Neuron (in vitro differentiated cells): ENCODE data around the gene AQP12B.

Experiments used
- H2AFZ ChIP-seq: one replicate; pipeline ENCODE4 v1.6.1; 2013; ENCODE audit warnings: low read depth, mild to moderate bottlenecking, inconsistent platforms, low read length, moderate library complexity
- H3K27me3 ChIP-seq: one replicate; pipeline ENCODE4 v1.6.1; 2013; ENCODE audit warnings: low read length; ENCODE audit not compliant: insufficient read depth
- H3K36me3 ChIP-seq: one replicate; pipeline ENCODE4 v1.6.1; 2013; ENCODE audit warnings: low read length; ENCODE audit not compliant: insufficient read depth
- H3K4me1 ChIP-seq: one replicate; pipeline ENCODE4 v1.6.1; 2013; ENCODE audit warnings: low read length; ENCODE audit not compliant: insufficient read depth
- H3K4me3 ChIP-seq: 2 replicates; pipeline ENCODE4 v1.5.1; 2013; ENCODE audit warnings: mild to moderate bottlenecking, low read length, moderate library complexity
- H3K9me3 ChIP-seq: one replicate; pipeline ENCODE4 v1.6.1; 2013; ENCODE audit warnings: low read length

The AQP12B gene

GRCh38 chr2:240713928-240714746 is 31.5 kb upstream of the AQP12B start:
- H3K36me3 ChIP-seq: peaks cover 20% of the 10 kb centered on the region
- H3K27me3 ChIP-seq: no peaks in the 10 kb centered on the region

GRCh38 chr2:240713071-240713927 is 30.6 kb upstream of the AQP12B start:
- Histone ChIP-seq H3K4me1 (no peaks in the 10 kb centered on the region), H3K27me3 (no peaks in the 10 kb centered on the region), H3K9me3 (peaks cover 3% of the 10 kb centered on the region), H2AFZ (no peak overlapping the region), H3K4me3 (no peak overlapping the region), H3K36me3 (peaks cover 16% of the 10 kb centered on the region)

More at GRCh38 chr2:240713928-240714746, 31.5 kb upstream of the AQP12B start:
- no peak overlapping the region for H2AFZ ChIP-seq
- H3K9me3 ChIP-seq: peaks cover 3% of the 10 kb centered on the region
- no peak overlapping the region for H3K4me3 ChIP-seq
- H3K4me1 ChIP-seq: no peaks in the 10 kb centered on the region

- Histone ChIP-seq H3K9me3 (peaks cover 3% of the 10 kb centered on the region), H3K4me1 (no peaks in the 10 kb centered on the region), H2AFZ (no peak overlapping the region), H3K36me3 (peaks cover 5% of the 10 kb centered on the region), H3K27me3 (peaks cover 5% of the 10 kb centered on the region), H3K4me3 (no peak overlapping the region)
Measured at GRCh38 chr2:240712121-240712520, 29.4 kb upstream of the AQP12B start.

GRCh38 chr2:240711701-240712100 is 29.0 kb upstream of the AQP12B start:
- no peak overlapping the region for H2AFZ ChIP-seq
- H3K9me3 ChIP-seq: peaks cover 3% of the 10 kb centered on the region
- peaks cover 2% of the 10 kb centered on the region for H3K36me3 ChIP-seq
- H3K27me3 ChIP-seq: peaks cover 8% of the 10 kb centered on the region
- H3K4me3 ChIP-seq: no peak overlapping the region
- no peaks in the 10 kb centered on the region for H3K4me1 ChIP-seq

GRCh38 chr2:240711296-240711695 is 28.6 kb upstream of the AQP12B start:
- Histone ChIP-seq H3K4me1 (no peaks in the 10 kb centered on the region), H3K36me3 (no peaks in the 10 kb centered on the region), H3K27me3 (peaks cover 10% of the 10 kb centered on the region), H3K4me3 (no peak overlapping the region), H2AFZ (no peak overlapping the region), H3K9me3 (peaks cover 3% of the 10 kb centered on the region)

GRCh38 chr2:240708457-240708856 is 25.8 kb upstream of the AQP12B start:
- Histone ChIP-seq H3K36me3 (no peaks in the 10 kb centered on the region), H3K4me3 (no peak overlapping the region), H3K27me3 (peaks cover 12% of the 10 kb centered on the region), H3K9me3 (peaks cover 3% of the 10 kb centered on the region), H3K4me1 (no peaks in the 10 kb centered on the region), H2AFZ (no peak overlapping the region)

GRCh38 chr2:240707821-240708220 is 25.1 kb upstream of the AQP12B start:
- Histone ChIP-seq H3K4me1 (no peaks in the 10 kb centered on the region), H2AFZ (no peak overlapping the region), H3K27me3 (peaks cover 12% of the 10 kb centered on the region), H3K36me3 (no peaks in the 10 kb centered on the region), H3K9me3 (peaks cover 3% of the 10 kb centered on the region), H3K4me3 (no peak overlapping the region)

- Histone ChIP-seq H3K4me1 (no peaks in the 10 kb centered on the region), H2AFZ (no peak overlapping the region), H3K4me3 (no peak overlapping the region), H3K9me3 (peaks cover 3% of the 10 kb centered on the region), H3K27me3 (peaks cover 12% of the 10 kb centered on the region), H3K36me3 (no peaks in the 10 kb centered on the region)
Measured at GRCh38 chr2:240707043-240707756, 24.5 kb upstream of the AQP12B start.

GRCh38 chr2:240705204-240705791 is 22.6 kb upstream of the AQP12B start:
- Histone ChIP-seq H3K4me1 (no peaks in the 10 kb centered on the region), H3K4me3 (no peak overlapping the region), H3K27me3 (peaks cover 12% of the 10 kb centered on the region), H2AFZ (no peak overlapping the region), H3K9me3 (peaks cover 3% of the 10 kb centered on the region), H3K36me3 (no peaks in the 10 kb centered on the region)

- peaks cover 12% of the 10 kb centered on the region for H3K27me3 ChIP-seq
- no peaks in the 10 kb centered on the region for H3K36me3 ChIP-seq
- H3K4me3 ChIP-seq: no peak overlapping the region
- no peak overlapping the region for H2AFZ ChIP-seq
- peaks cover under 1% of the 10 kb centered on the region for H3K9me3 ChIP-seq
- H3K4me1 ChIP-seq: no peaks in the 10 kb centered on the region
Measured at GRCh38 chr2:240704651-240705050, 22.0 kb upstream of the AQP12B start.

- Histone ChIP-seq H3K27me3 (peaks cover 12% of the 10 kb centered on the region), H3K4me1 (no peaks in the 10 kb centered on the region), H3K4me3 (no peak overlapping the region), H3K36me3 (no peaks in the 10 kb centered on the region), H3K9me3 (no peaks in the 10 kb centered on the region), H2AFZ (no peak overlapping the region)
Measured at GRCh38 chr2:240703417-240704341, 21.0 kb upstream of the AQP12B start.

- Histone ChIP-seq H3K9me3 (no peaks in the 10 kb centered on the region), H3K4me1 (no peaks in the 10 kb centered on the region), H3K36me3 (no peaks in the 10 kb centered on the region), H3K4me3 (no peak overlapping the region), H3K27me3 (peaks cover 11% of the 10 kb centered on the region), H2AFZ (no peak overlapping the region)
Measured at GRCh38 chr2:240702640-240703011, 19.9 kb upstream of the AQP12B start.
